ENCODE results near the gene CACNB4. TPM values are rescaled to one million over a fixed set of nuclear protein-coding genes. Genes with fewer than 3 reads are reported as not detected.

The CACNB4 gene
- 12.4 and 13.5 TPM in 2 replicates for total RNA-seq (2013; cell fraction: nucleolus; rRNA removed)
- total RNA-seq (2014; rRNA removed) (13.1 and 17.7 TPM in 2 replicates), total RNA-seq (2014; rRNA removed; fragmentation: Illumina TruSeq; extraction: Trizol) (21.6 and 22.7 TPM in 2 replicates), total RNA-seq (2021) (18.2 and 19.4 TPM in 2 replicates), polyA plus RNA-seq (2011; rRNA removed) (2.0 and 3.2 TPM in 2 replicates), polyA plus RNA-seq (2014; fragmentation: Illumina TruSeq; extraction: Trizol) (18.3 and 20.6 TPM in 2 replicates), polyA plus RNA-seq (2014; fragmentation: Nextera tagmentation; extraction: Ambion mirVana) (1 to 10 TPM; 2.8 to 4.9 TPM), polyA plus RNA-seq (2014; rRNA removed) (7.7 and 8.4 TPM in 2 replicates), polyA plus RNA-seq (2016; fragmentation: Nextera tagmentation; extraction: Ambion mirVana) (10 to 100 TPM in 1 of 2 experiments, 1 to 10 TPM in 1; 7.5 to 10.1 TPM), polyA minus RNA-seq (2011; rRNA and poly(A)+ RNA removed) (4.4 and 7.1 TPM in 2 replicates), Bru-seq, nascent RNA (percentile 34 among the genes with signal in this experiment), BruChase-seq, experiment 1, labeled RNA remaining after a 6-hour chase (percentile 46 among the genes with signal in this experiment), BruChase-seq, experiment 2, labeled RNA remaining after a 2-hour chase (percentile 50 among the genes with signal in this experiment)
- polyA plus RNA-seq (2011; ENCODE audit: low read depth) = 5.9 TPM
- polyA plus RNA-seq (2011; cell fraction: cytosol; rRNA removed) = 0.59 and 0.82 TPM in 2 replicates
- 3.8 and 5.1 TPM in 2 replicates for polyA plus RNA-seq (2011; cell fraction: nucleus; rRNA removed)
- 6.5 and 8.3 TPM in 2 replicates for polyA plus RNA-seq (2012)
- polyA minus RNA-seq (2011; cell fraction: cytosol; rRNA and poly(A)+ RNA removed) = 0.52 and 1.5 TPM in 2 replicates
- 5.9 and 9.2 TPM in 2 replicates for polyA minus RNA-seq (2011; cell fraction: nucleus; rRNA and poly(A)+ RNA removed)
- long read RNA-seq, experiment 1 = 0 reads
- long read RNA-seq, experiment 2 = 0 reads

DNA sequence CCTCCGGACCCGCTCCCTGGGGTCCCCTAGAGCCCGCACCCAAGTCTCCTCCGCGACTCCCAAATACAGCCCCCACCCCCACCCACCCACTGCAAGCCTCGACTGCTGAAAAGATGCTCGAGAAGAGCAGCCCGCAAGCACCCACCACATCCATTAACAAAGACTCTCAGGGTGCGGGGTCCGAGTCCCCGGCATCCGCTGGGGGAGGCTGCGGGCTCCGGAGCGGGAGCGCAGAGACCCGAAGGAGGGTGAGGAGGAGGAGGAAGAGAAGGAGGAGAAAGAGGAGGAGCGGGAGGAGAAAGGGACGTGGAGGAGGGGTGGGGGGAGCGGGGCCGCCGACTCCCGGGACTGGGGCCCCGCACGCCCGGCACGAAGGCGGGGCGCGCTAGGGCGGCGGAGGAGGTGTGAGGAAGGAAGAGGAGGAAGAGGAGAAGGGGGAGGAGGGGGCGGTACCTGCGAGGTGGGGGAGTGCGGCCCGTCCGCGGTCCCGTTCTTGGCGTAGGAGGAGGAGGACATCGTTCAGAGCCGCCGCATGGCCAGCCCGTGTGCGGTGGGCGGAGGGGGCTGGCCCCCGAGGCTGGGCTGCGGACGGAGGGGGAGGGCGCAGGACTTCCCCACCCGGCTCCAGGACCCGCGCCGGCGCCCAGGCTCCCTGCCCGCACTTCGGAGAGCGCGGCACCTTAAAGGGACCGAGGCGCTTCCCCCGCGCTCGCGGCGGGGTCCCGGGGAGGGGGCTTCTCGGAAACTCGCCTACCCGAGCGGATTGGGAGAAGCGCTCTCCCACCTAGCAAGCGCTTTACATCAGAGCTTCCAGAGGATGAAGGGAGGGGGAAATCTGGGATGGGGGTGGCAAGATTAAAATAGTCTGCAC lies at the start of gene CACNB4:
CACNB4 (minus strand) TSS at position 549 of the 871 bp plus-strand sequence.
- no TSS peak for BruUV-seq (replicated peaks)
- H3K27me3 ChIP-seq (replicated peaks in 1 of 2; ENCODE audit: control insufficient read depth in 2 of 2, insufficient read depth in 2 of 2, low read length in 1 of 2) = peaks cover 5% of the 10 kb centered on the region in 2 experiments; a peak in 2 of 4 replicates
- H3K9me3 ChIP-seq (replicated peaks; ENCODE audit: control insufficient read depth, insufficient read depth, low read length) = no peaks in the 10 kb centered on the region
- TF ChIP-seq EGR1 (IDR thresholded peaks at IDR 0.05; ENCODE audit: borderline replicate concordance in 1 of 2, low read depth in 2 of 2, low read length in 2 of 2) (peak in 1 of 2 experiments; percentile 52; a peak in 2 of 3 replicates), RUNX3 (IDR thresholded peaks at IDR 0.05; ENCODE audit: low read length) (peak; percentile 34; the same call in 1 of the 2 replicates), IKZF1 (conservative IDR thresholded peaks at IDR 0.05) (peak; percentile 19; the same call in 1 of the 2 replicates), POLR2A (IDR thresholded peaks at IDR 0.05; ENCODE audit: low read depth, low read length) (peak; percentile 44; the same call in 1 of the 2 replicates), SUZ12 (IDR thresholded peaks at IDR 0.05; ENCODE audit: unreplicated experiment) (peak; percentile 8), YY1 (IDR thresholded peaks at IDR 0.05; ENCODE audit: low read depth, low read length) (0 out of 2 replicates have a peak, but pooled peaks have one; percentile 10), CBFB (IDR thresholded peaks at IDR 0.05; ENCODE audit: low read depth) (no peak), RB1 (IDR thresholded peaks at IDR 0.05; ENCODE audit: borderline replicate concordance) (no peak)
- TF ChIP-seq, protein P1, sequence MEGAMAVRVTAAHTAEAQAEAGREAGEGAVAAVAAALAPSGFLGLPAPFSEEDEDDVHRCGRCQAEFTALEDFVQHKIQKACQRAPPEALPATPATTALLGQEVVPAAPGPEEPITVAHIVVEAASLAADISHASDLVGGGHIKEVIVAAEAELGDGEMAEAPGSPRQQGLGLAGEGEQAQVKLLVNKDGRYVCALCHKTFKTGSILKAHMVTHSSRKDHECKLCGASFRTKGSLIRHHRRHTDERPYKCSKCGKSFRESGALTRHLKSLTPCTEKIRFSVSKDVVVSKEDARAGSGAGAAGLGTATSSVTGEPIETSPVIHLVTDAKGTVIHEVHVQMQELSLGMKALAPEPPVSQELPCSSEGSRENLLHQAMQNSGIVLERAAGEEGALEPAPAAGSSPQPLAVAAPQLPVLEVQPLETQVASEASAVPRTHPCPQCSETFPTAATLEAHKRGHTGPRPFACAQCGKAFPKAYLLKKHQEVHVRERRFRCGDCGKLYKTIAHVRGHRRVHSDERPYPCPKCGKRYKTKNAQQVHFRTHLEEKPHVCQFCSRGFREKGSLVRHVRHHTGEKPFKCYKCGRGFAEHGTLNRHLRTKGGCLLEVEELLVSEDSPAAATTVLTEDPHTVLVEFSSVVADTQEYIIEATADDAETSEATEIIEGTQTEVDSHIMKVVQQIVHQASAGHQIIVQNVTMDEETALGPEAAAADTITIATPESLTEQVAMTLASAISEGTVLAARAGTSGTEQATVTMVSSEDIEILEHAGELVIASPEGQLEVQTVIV (IDR thresholded peaks at IDR 0.05; ENCODE audit: borderline replicate concordance, partially characterized antibody) = no peak
- H3K4me2 ChIP-seq (ENCODE audit: control insufficient read depth, insufficient read depth) = peak within 1 kb of the TSS; percentile 94
- ChIA-PET POLR2A (no interaction called here), SMC1A (ENCODE audit: uncharacterized antibody, unreplicated experiment) (interaction anchor here (0.6 to 0.8 kb wide), 2 partner anchors 11 to 52 kb away, joined by 3 read pairs; no protein-coding TSS in a partner anchor), RAD21 (ENCODE audit: unreplicated experiment) (no interaction called here), CTCF (interaction anchor here (2.0 kb wide), 1 partner anchor 74 kb away, joined by 4 read pairs; no protein-coding TSS in a partner anchor)
- no peaks in the 10 kb centered on the region for H4K20me1 ChIP-seq (ENCODE audit: control insufficient read depth, insufficient read depth)
- ATAC-seq = peak; percentile 65
- DNase-seq (ENCODE audit: low read depth, low spot score) = no peak
- 0 out of 2 replicates have a peak, but pooled peaks cover 5% of the 10 kb centered on the region for H3K79me2 ChIP-seq (ENCODE audit: control insufficient read depth, insufficient read depth, low read length)
- H3K27ac ChIP-seq (ENCODE audit: control insufficient read depth, insufficient read depth) = no peak within 1 kb of the TSS; the same call in 1 of the 2 replicates
- H3K9ac ChIP-seq (ENCODE audit: control insufficient read depth, insufficient read depth, low read length) = peak within 1 kb of the TSS; percentile 62; the same call in 1 of the 2 replicates
- H3K4me3 ChIP-seq = peak within 1 kb of the TSS; percentile 76
- no peaks in the 10 kb centered on the region for H3K36me3 ChIP-seq (ENCODE audit: control insufficient read depth in 2 of 2, insufficient read depth in 2 of 2, low read length in 1 of 2)
- 1% methylated on average over 38 of the region's 73 CpGs for WGBS (ENCODE audit: insufficient coverage, insufficient replicate concordance, low lambda C conversion rate, missing lambda C conversion rate)
- peaks cover 8% of the 10 kb centered on the region for H3K4me1 ChIP-seq (ENCODE audit: control insufficient read depth, insufficient read depth, low read length)
- in situ Hi-C loops (cut with MboI) = no loop called here
- peak within 1 kb of the TSS; percentile 79 for H2AFZ ChIP-seq (ENCODE audit: control insufficient read depth, low read depth, low read length)
- intact Hi-C loops (cut with micrococcal nuclease; ENCODE audit: unreplicated experiment) = no loop called here
- no peak for FAIRE-seq
